Measurements from ENCODE around the gene SLC35F1.

SLC35F1 gene

GRCh38 chr6:118165500-118165899 lies 258.4 kb downstream of the SLC35F1 start:
- no peak overlapping the region for H3K4me3 ChIP-seq (ENCODE audit: low read depth, low read length)
- TF ChIP-seq, protein P1, sequence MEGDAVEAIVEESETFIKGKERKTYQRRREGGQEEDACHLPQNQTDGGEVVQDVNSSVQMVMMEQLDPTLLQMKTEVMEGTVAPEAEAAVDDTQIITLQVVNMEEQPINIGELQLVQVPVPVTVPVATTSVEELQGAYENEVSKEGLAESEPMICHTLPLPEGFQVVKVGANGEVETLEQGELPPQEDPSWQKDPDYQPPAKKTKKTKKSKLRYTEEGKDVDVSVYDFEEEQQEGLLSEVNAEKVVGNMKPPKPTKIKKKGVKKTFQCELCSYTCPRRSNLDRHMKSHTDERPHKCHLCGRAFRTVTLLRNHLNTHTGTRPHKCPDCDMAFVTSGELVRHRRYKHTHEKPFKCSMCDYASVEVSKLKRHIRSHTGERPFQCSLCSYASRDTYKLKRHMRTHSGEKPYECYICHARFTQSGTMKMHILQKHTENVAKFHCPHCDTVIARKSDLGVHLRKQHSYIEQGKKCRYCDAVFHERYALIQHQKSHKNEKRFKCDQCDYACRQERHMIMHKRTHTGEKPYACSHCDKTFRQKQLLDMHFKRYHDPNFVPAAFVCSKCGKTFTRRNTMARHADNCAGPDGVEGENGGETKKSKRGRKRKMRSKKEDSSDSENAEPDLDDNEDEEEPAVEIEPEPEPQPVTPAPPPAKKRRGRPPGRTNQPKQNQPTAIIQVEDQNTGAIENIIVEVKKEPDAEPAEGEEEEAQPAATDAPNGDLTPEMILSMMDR (IDR thresholded peaks at IDR 0.05; ENCODE audit: low read depth, low read length, missing control alignments), result no peak
- no peak for DNase-seq (ENCODE audit: low read depth)

- no peak overlapping the region for H3K4me3 ChIP-seq (ENCODE audit: low read depth, low read length)
- DNase-seq (ENCODE audit: low read depth), result no peak
- TF ChIP-seq, protein P1 (IDR thresholded peaks at IDR 0.05; ENCODE audit: low read depth, low read length, missing control alignments), result no peak
Observed at GRCh38 chr6:118168421-118168820, 261.4 kb downstream of the SLC35F1 start.

- TF ChIP-seq, protein P1 (IDR thresholded peaks at IDR 0.05; ENCODE audit: low read depth, low read length, missing control alignments), result no peak
- no peak for DNase-seq (ENCODE audit: low read depth)
- no peak overlapping the region for H3K4me3 ChIP-seq (ENCODE audit: low read depth, low read length)
Observed at GRCh38 chr6:118171852-118172251, 264.8 kb downstream of the SLC35F1 start.

GRCh38 chr6:118174071-118174470 lies 267.0 kb downstream of the SLC35F1 start:
- DNase-seq (ENCODE audit: low read depth), result no peak
- no peak overlapping the region for H3K4me3 ChIP-seq (ENCODE audit: low read depth, low read length)
- TF ChIP-seq, protein P1 (IDR thresholded peaks at IDR 0.05; ENCODE audit: low read depth, low read length, missing control alignments), result no peak

DNA sequence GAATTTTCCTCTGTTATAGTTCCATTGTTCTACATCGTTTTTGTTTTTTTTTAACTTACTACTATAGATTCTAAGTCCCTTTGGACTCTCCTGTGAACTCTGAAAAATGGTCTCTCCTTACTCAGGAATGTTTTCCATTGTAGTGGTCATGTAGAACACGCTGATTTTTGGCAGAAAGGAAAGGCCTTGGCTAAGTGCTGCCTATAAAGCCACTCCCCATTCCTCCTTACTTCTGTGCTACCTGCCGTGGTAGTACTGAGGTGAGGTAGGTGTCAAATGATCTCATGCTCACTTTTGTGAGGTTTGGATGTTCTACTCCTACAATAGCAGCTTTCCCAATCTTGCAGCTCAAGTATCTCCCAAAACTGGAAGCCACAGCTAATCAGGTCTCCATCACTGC lies 270.7 kb downstream of the SLC35F1 start:
- no peak overlapping the region for H3K4me3 ChIP-seq (ENCODE audit: low read depth, low read length)
- TF ChIP-seq, protein P1 (IDR thresholded peaks at IDR 0.05; ENCODE audit: low read depth, low read length, missing control alignments), result no peak
- DNase-seq (ENCODE audit: low read depth), result no peak

DNA sequence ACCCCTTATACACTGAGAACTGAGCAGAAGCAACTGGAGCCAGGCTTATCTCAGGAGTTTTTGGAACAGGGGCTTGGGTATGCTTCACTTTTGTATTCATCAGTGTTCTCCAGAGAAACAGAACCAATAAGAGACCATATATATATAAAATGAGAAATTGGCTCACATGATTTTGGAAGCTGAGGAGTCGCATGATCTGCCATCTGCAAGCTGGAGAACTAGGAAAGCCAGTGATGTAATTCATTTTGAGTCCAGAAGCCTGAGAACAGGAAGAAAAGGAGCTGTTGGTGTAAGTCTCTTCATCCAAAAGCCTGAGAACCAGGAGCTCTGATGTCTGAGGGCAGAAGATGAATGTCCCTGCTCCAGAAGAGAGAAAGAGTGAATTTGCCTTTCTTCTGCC lies 272.0 kb downstream of the SLC35F1 start:
- no peak for DNase-seq (ENCODE audit: low read depth)
- TF ChIP-seq, protein P1 (IDR thresholded peaks at IDR 0.05; ENCODE audit: low read depth, low read length, missing control alignments), result no peak
- H3K4me3 ChIP-seq (ENCODE audit: low read depth, low read length), result no peak overlapping the region

GRCh38 chr6:118186672-118187567 lies 279.9 kb downstream of the SLC35F1 start:
- H3K4me3 ChIP-seq (ENCODE audit: low read depth, low read length), result no peak overlapping the region
- TF ChIP-seq, protein P1 (IDR thresholded peaks at IDR 0.05; ENCODE audit: low read depth, low read length, missing control alignments), result no peak
- DNase-seq (ENCODE audit: low read depth), result no peak
